Stimulated activated CD8-positive, alpha-beta memory T cell treated with anti-CD3 and anti-CD28 coated beads, Interleukin-7, amount 100 ng/mL, for 24 hours (primary cell): ENCODE data around the gene NEO1.
"Not testable (repeated sequence)": the region's sequence is repeated elsewhere in the genome, so short reads cannot be mapped to it uniquely, and the experiment has no call there.

Source experiments
- DNase-seq: peaks from one replicate; pipeline ENCODE4 v3.0.0-alpha.2; 2020; ENCODE audit warnings: low read depth

NEO1 gene

DNA sequence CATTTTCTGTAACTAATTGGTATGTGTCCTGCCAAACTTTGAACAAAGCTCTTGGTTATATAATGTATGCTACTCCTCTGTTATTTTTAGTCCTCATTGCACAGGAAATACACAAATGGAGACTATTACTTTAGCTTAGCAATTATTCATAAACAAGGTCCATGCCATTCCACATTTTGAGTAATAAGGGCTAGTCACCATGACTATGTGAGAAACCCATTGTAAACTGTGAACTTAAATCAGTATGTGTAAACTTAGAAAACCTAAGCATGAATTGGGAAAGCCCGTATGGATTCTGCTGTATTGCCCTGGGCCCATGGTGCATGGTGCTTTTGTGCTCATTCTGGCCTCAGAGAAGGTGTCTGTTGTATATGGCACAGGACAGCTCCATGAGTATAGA, 216.2 kb downstream of the NEO1 start:
- DNase-seq = no peak

DNA sequence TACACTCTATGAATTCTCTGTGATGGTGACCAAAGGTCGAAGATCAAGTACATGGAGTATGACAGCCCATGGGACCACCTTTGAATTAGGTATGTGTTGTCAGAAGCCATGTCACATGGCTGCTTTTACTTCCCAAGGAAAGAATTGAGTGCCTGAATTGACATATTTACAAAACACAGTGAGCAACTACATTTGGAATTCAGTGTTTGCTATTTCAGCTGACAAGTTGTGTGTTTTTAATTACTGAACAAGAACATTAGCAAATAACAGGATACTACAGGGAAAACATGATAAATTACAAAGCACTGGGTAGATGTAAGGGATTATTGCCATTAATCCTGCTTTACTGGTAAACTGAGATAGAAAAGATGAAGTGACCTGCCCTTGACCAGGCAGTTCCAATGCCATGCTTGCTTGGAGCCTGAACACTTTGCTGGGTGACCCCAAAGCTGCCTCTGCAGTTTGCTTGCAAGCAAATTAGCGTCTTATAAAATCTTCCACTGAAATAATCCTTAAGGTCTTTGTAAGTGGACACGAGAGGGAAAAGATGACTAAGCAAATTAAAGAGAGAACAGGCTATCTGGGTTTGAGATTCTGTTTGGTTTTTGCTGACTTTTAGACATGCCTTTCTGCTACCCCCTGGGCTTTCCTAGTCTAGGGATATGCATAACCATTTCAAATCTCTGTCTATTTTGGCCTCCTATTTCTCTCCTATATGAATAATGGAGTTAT, 218.3 kb downstream of the NEO1 start:
- DNase-seq = no peak

- peak; percentile 14 for DNase-seq
These were observed 221.1 kb downstream of the NEO1 start for GRCh38 chr15:73273181-73274002.

DNA sequence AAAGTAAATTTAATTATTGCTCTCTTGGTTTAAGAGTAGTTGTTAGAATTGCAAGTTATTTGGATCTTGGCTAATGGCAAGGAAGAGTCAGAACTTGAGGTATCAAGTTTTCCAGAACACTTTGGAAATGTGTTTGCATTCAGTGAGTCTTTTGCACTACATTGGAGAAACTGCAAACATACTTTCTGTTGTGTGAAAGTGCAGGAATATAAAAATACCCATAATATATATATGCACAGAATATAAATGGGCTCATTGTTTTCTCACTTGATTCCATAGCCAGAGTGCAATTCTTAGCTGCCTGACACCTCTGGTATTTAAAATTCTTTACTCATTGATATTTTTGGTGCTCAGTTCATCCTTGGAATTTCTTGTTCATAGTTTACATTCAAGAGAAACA, 223.6 kb downstream of the NEO1 start:
- no peak for DNase-seq

DNA sequence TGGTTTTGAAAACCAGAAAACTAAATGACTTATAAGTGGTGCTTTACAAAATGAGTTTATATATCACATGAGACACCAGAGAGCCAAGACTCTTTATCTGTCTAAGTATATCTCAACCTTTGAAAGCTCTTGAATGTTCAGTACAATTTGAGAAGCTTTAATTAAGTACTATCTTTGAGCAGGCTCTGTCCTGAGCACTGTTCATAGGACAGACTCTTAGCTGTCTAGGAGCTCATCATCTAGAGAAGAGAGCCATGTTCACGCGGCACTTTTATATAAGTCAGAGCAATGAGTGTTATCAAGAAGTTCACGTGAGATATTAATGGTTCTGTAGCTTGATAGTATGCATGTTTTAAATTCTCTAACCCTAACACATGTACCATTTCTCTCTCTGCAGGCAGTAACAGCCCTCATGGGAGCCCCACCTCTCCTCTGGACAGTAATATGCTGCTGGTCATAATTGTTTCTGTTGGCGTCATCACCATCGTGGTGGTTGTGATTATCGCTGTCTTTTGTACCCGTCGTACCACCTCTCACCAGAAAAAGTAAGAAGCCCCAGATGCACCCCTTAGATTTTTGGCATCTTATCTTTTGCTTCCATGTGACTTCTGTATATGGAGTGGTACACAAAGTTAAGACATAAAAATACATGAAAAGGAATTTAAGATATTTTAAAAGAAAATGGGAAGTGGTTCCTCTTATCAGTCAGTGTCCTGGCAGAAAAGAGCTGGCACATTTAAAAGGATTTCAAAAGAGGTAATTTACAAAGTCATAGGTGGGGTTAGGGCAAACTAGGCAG, 230.5 kb downstream of the NEO1 start:
- DNase-seq = no peak

GRCh38 chr15:73283366-73283962, 231.2 kb downstream of the NEO1 start:
- DNase-seq = no peak

GRCh38 chr15:73284090-73284716, 231.9 kb downstream of the NEO1 start:
- no peak for DNase-seq

DNA sequence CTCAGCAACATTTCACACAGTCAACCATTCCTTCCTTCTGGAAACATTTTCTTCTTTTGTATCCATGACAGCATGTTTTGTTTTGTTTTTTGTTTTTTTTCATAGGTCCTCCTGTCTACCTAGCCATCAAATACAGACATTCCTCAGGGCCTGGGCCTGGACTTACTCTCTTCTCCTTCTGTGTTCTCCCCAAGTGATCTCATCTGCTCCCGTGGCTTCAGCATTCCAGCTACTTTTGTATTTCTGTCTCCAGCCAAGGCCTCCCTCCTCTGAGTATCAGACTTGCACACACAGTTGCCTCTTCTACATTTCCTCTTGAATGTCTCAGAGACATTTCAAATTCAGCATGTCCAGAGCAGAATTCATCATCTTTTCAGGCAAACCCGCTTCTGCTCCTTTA, 234.0 kb downstream of the NEO1 start:
- DNase-seq = no peak

DNA sequence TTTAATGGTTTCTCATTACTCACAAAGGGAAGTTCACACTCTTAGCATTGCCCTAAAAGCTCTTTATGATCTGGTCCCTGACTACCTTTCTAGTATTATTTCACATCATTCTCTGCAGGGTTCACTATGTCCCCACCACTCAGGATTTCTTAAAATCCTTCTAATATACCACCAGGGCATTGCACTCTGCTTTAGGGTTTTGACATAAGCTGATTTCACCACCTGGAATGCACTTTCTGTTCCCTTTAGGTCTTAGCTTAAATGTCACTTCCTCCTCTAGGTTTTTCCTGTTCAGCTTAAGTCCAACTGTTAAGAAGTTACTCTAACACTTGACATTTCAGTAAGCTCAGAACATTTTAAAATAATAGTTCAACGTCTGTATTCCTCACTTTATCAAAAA, 234.8 kb downstream of the NEO1 start:
- DNase-seq = no peak

- DNase-seq = no peak
These were observed 239.2 kb downstream of the NEO1 start for GRCh38 chr15:73291441-73291840.

DNA sequence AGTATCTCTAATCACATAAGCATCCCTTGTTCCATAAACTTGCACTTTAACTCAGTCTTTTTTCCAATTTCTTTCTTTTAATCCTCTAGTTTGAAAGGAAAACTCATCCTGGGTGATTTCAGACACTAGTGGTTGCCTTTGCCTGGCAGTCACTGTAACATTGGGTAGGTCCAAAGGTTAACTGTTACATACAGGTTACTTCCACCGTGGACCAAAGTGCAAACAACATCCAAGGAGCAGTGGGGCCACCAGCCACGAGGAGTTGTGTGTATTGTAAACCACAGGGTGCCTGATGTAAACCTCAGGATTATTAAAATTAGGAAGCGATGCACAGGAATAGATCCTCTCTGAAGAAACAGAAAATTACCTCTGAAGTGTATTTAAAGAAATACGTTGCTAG, 241.5 kb downstream of the NEO1 start:
- DNase-seq = no peak

DNA sequence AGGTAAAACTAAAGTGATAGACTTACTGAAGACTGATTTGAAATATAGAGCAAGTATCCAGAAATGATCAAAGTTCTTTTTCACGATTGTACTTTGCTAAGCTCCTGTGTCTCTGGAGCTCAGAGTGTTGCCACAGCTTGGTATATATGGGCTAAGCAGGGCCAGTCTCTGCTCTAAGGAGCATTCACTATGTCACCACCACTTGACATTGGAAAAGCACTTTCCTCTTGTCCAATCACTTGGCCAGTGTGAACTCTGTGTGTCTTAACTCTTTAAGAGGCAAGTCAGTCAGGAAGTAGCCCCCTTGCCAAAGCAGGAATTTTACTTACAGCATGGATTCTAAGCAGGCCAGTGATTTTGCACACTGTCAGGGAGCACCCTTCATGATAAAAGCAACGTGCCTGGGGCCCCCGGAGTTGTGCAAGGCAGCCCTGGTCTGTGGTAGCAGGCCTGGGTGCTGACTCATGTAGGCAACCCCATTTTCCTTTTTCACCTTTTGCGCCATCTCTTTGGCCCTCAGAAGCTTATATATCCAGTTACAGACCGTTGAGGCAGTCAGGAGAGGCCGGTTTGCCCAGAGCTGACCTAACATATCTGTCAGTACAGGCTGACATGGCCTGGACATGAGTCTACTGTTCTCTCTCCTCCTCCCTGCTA, 243.5 kb downstream of the NEO1 start:
- DNase-seq = no peak

GRCh38 chr15:73296609-73297353, 244.5 kb downstream of the NEO1 start:
- no peak for DNase-seq

DNA sequence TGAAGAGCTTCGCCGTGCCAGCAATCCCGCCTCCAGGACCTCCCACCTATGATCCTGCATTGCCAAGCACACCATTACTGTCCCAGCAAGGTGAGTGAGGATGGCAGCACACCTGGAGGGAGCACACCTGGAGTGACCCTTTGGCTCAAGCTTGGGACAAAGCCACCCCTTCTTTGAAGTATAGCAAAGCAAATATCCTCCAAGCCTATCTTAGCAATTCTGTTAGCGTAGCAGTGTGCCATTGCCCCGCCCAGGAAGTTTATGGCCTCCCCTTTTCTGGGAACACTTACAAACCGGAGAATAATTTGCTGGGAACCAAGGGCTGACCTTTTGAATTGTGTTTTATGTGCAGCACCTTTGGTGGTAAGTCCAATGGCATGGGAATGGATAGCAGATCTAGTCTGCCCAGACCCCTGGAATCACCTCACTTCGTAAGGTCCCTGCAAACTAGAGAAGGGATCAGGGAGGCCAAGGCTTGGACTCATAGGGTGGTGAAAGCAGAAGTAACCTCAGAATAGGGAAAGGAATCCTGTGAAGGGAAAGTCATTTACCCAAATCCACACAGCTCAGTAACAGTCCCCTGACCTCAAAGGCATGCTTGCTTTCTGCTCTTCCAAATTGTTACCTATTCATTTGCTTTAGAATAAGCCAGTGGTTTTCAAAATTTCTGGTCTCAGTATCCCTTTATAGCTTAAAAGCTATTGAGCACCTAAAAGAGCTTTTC, 246.4 kb downstream of the NEO1 start:
- no peak for DNase-seq

DNA sequence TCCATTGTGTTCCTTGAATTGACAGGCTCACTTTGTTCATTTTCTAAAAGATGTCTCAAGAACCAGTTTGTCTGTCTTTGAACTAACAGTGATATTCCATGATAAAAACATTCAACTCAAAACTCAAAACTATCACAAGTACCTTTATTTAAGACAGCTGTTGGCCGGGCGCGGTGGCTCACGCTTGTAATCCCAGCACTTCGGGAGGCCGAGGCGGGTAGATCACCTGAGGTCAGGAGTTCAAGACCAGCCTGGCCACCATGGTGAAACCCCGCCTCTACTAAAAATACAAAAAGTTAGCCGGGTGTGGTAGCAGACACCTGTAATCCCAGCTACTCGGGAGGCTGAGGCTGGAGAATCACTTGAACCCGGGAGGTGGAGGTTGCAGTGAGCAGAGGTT, 248.0 kb downstream of the NEO1 start:
- not testable (repeated sequence) for DNase-seq

DNA sequence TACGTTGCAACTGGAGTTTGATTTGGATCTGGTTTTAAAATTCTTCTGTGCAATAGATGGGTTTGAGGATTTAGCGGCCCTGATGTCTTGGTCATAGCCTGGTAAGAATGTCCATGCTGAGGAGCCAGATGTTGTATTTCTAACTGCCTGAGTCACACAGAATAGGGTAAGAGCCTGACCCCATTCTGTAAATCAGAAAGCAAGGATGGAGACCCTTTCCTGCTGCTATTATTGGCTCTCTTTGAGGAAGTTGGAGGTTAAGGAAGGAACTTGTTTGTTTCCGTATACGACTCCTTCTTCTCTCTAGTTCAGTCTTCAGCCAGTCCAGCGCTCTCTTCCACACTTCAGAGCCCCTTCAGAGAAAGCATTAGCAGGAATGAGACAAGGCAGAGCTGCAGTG, 251.4 kb downstream of the NEO1 start:
- DNase-seq = no peak

DNA sequence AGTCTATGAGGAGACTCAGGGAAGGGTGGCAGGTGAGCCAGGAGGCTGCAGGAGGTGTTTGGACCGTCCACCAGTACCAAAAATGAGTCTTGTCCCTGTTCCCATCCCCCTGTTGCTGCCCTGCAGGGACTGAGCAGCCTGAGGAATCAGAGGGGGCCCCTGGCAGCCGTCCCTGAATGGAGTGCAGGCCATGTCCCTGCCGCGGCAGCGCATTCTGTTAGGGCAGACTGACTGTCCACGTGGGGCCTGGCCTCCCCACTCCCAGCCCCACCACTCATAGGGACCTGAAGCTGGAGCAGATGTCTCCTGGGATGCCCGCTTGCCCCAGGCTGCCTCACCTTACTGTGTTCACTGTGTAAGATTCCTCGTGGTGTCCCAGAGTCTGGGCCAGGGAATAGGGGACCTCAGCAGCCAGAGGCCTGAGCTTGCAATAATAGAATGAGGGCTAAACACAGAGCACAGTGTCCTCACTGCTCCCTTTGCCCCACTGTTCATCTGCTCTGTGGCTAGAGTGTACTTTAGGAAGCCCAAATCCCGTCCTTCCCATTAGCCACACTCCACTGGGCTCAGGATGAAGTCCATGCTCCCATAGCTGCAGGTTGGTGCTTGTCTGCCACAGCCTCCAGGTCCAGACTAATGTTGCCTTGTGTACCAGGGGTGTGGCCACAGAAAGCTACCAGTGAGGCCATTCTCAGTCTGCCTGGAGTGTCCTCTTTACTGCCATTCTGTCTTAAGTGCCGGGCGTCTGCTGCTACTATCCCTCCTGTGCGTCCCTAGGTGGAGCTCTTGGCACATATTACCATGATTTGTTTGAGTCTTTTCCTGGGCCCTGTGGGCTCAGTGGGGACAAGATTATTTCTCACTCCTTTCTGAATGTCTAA, 253.3 kb downstream of the NEO1 start:
- DNase-seq = no peak

DNA sequence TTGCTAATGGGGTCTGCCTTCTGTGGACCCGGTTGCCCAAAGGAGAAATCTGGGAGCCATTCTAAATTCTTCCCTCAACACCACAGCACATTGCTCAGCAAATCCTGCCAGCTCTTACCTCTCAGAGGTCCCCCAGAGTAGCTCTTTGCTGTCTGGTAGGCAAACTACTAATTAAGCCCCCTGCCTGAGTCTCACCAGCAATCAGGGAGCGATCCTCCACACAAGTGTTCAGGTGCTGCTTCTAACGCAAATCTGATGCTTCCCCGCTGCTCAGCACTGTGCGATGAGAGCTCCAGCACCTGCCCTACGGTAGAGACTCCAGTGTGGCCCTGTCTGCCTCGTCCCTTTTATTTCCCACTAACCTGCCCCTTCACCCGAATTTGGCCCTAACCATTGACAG, 256.0 kb downstream of the NEO1 start:
- DNase-seq = no peak

- no peak for DNase-seq
These were observed 261.6 kb downstream of the NEO1 start for GRCh38 chr15:73313861-73314260.
